ENCODE data around the gene C3AR1.

DNA sequence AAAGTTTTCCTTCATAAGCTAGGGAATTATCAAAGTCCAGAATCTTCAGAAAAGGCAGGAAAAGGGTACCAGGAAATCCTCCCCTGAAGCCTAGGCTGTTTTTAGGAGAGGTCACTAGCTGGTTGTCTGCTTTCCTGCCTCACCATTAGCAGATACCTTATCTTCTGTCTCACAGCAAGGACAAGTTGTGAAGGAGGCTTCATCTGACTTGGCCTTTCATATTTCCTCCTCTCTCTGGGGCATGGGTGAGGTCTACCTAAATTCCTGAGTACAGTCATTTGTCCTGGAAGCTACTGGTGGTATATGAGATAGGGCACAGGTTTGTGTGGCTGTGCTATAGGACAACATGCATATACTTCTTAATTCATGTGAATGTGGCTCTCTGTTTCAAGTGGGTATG lies 31.4 kb downstream of the C3AR1 start:
- TF ChIP-seq, protein P1, sequence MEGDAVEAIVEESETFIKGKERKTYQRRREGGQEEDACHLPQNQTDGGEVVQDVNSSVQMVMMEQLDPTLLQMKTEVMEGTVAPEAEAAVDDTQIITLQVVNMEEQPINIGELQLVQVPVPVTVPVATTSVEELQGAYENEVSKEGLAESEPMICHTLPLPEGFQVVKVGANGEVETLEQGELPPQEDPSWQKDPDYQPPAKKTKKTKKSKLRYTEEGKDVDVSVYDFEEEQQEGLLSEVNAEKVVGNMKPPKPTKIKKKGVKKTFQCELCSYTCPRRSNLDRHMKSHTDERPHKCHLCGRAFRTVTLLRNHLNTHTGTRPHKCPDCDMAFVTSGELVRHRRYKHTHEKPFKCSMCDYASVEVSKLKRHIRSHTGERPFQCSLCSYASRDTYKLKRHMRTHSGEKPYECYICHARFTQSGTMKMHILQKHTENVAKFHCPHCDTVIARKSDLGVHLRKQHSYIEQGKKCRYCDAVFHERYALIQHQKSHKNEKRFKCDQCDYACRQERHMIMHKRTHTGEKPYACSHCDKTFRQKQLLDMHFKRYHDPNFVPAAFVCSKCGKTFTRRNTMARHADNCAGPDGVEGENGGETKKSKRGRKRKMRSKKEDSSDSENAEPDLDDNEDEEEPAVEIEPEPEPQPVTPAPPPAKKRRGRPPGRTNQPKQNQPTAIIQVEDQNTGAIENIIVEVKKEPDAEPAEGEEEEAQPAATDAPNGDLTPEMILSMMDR (IDR thresholded peaks at IDR 0.05) = no peak
- TF ChIP-seq POLR2A (IDR thresholded peaks at IDR 0.05) = no peak

All from body of pancreas (tissue), 4 donors.